ENCODE data around the gene KIAA1671. TPM values are rescaled to one million over a fixed set of nuclear protein-coding genes. Genes with fewer than 3 reads are reported as not detected.

KIAA1671 gene
- total RNA-seq, 4 donors from 2014 or later: 83.1 to 162 (median 105) TPM

DNA sequence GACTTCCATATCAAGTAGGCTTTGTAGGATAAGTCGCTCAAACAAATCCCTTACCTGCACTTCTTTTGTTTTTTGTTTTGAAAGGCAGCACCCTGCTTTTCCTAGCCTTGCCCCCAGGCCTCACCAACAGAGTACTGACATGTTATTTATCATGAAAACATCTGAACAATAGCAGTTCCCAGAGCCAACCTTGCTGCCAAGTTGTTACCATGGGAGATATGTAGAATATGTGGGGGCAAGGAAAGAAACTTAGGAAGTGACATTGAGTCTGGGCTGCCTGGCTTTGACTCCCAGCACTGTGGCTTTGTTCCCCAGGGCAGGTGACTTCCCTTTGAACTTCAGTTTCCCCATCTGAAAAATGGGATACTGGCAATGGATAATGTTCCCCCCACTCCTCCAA lies 193.8 kb downstream of the KIAA1671 start:
- DNase-seq: no peak
- H3K4me1 ChIP-seq: peaks cover 10 to 24% (median 21%) of the 10 kb centered on the region in 4 donors
- in situ Hi-C loops (cut with MboI; ENCODE audit: low pct_ligation_motif_present in 1 of 4, low pct_unique_long_range_greater_than_20kb in 1 of 4, low sequenced_read_pairs in 3 of 4) (no loop called here), intact Hi-C loops (cut with DNase I; ENCODE audit: low total_unique reads) (no loop called here)
- TF ChIP-seq POLR2AphosphoS5 (IDR thresholded peaks at IDR 0.05): no peak
- TF ChIP-seq CTCF (IDR thresholded peaks at IDR 0.05): no peak
- TF ChIP-seq EP300 (IDR thresholded peaks at IDR 0.05; ENCODE audit: low read depth): no peak
- no peak for TF ChIP-seq POLR2A (IDR thresholded peaks at IDR 0.05)
- no peaks in the 10 kb centered on the region for H3K9me3 ChIP-seq
- H3K4me3 ChIP-seq: no peak overlapping the region
- 88 to 93% methylated on average over 1 of the region's 1 CpG for WGBS, 2 donors (ENCODE audit: low coverage in 1 of 2)
- no peaks in the 10 kb centered on the region for H3K27me3 ChIP-seq
- H3K27ac ChIP-seq: no peak overlapping the region
- no peaks in the 10 kb centered on the region for H3K36me3 ChIP-seq

- Histone ChIP-seq H3K36me3 (no peaks in the 10 kb centered on the region), H3K27me3 (no peaks in the 10 kb centered on the region), H3K4me1 (peaks cover 10 to 24% (median 21%) of the 10 kb centered on the region in 4 donors), H3K4me3 (no peak overlapping the region), H3K9me3 (no peaks in the 10 kb centered on the region), H3K27ac (peak overlapping the region in 3 of 4 donors; percentile 68 to 71 (median 70))
- intact Hi-C loops (cut with DNase I; ENCODE audit: low total_unique reads) (no loop called here), in situ Hi-C loops (cut with MboI; ENCODE audit: low pct_ligation_motif_present in 1 of 4, low pct_unique_long_range_greater_than_20kb in 1 of 4, low sequenced_read_pairs in 3 of 4) (no loop called here)
- no peak for DNase-seq
- 17 to 53% methylated on average over 1 to 4 of the region's 4 CpGs for WGBS, 2 donors (ENCODE audit: low coverage in 1 of 2)
- TF ChIP-seq POLR2A (IDR thresholded peaks at IDR 0.05): no peak
Observed at GRCh38 chr22:25146906-25147641, 194.6 kb downstream of the KIAA1671 start.

GRCh38 chr22:25147642-25147928 lies 195.1 kb downstream of the KIAA1671 start:
- in situ Hi-C loops (cut with MboI; ENCODE audit: low pct_ligation_motif_present in 1 of 4, low pct_unique_long_range_greater_than_20kb in 1 of 4, low sequenced_read_pairs in 3 of 4): no loop called here
- intact Hi-C loops (cut with DNase I; ENCODE audit: low total_unique reads): no loop called here
- Histone ChIP-seq H3K27me3 (no peaks in the 10 kb centered on the region), H3K9me3 (no peaks in the 10 kb centered on the region), H3K4me3 (no peak overlapping the region), H3K27ac (peak overlapping the region; percentile 68 to 71 (median 70)), H3K4me1 (peaks cover 10 to 24% (median 21%) of the 10 kb centered on the region in 4 donors), H3K36me3 (no peaks in the 10 kb centered on the region)
- no peak for TF ChIP-seq POLR2A (IDR thresholded peaks at IDR 0.05)
- TF ChIP-seq CTCF (IDR thresholded peaks at IDR 0.05): no peak
- no peak for TF ChIP-seq EP300 (IDR thresholded peaks at IDR 0.05; ENCODE audit: low read depth)
- TF ChIP-seq POLR2AphosphoS5 (IDR thresholded peaks at IDR 0.05): no peak
- no peak for DNase-seq
- WGBS, 2 donors (ENCODE audit: low coverage in 1 of 2): 63% methylated on average over 2 of the region's 2 CpGs; no CpG with 5 or more reads in 1 of the 2 donors

- intact Hi-C loops (cut with DNase I; ENCODE audit: low total_unique reads) (no loop called here), in situ Hi-C loops (cut with MboI; ENCODE audit: low pct_ligation_motif_present in 1 of 4, low pct_unique_long_range_greater_than_20kb in 1 of 4, low sequenced_read_pairs in 3 of 4) (no loop called here)
- 18% methylated on average over 4 of the region's 4 CpGs; no CpG with 5 or more reads in 1 of the 2 donors for WGBS, 2 donors (ENCODE audit: low coverage in 1 of 2)
- TF ChIP-seq EP300 (IDR thresholded peaks at IDR 0.05; ENCODE audit: low read depth) (no peak), CTCF (IDR thresholded peaks at IDR 0.05) (peak in 1 of 5 experiments; percentile 13), POLR2A (IDR thresholded peaks at IDR 0.05) (peak; percentile 33), POLR2AphosphoS5 (IDR thresholded peaks at IDR 0.05) (peak in 2 of 3 donors; percentile 11 to 52)
- Histone ChIP-seq H3K4me3 (no peak overlapping the region), H3K27me3 (no peaks in the 10 kb centered on the region), H3K4me1 (peaks cover 10 to 24% (median 21%) of the 10 kb centered on the region in 4 donors), H3K27ac (peak overlapping the region; percentile 68 to 71 (median 70)), H3K9me3 (no peaks in the 10 kb centered on the region), H3K36me3 (no peaks in the 10 kb centered on the region)
- DNase-seq: peak; percentile 81
Observed at GRCh38 chr22:25148149-25148691, 195.7 kb downstream of the KIAA1671 start.

Data from transverse colon (tissue), 4 donors.